Natural killer cell (primary cell): Measurements from ENCODE around the gene AGPAT1. TPM values are rescaled to one million over a fixed set of nuclear protein-coding genes. Genes with fewer than 3 reads are reported as not detected.
"Not testable (repeated sequence)": the region's sequence is repeated elsewhere in the genome, so short reads cannot be mapped to it uniquely, and the experiment has no call there.

Experiments
- ATAC-seq, 3 donors: fragments of 150-1000 bp in 2 of 3; fragments of 200-7000 bp in 1 of 3; cut with Tn5 transposase; 1 replicate in 1 of 3; 2 replicates in 2 of 3; pipeline ENCODE4 v1.10.0; 2021; ENCODE audit warnings: mild to moderate bottlenecking in 2 of 3, moderate library complexity in 2 of 3
- DNase-seq, 2 donors: peaks; one replicate each; pipeline versions ENCODE4 v3.0.0 to v3.0.0-alpha.2; 2013 to 2021; ENCODE audit warnings: mixed read lengths in 1 of 2
- H3K27ac ChIP-seq: one replicate; pipeline ENCODE4 v1.5.1; 2013; ENCODE audit warnings: mild to moderate bottlenecking, low read length
- H3K27me3 ChIP-seq: one replicate; pipeline ENCODE4 v1.6.1; 2013; ENCODE audit warnings: low read length; ENCODE audit not compliant: control insufficient read depth, insufficient read depth
- H3K36me3 ChIP-seq: one replicate; pipeline ENCODE4 v1.6.1; 2013; ENCODE audit warnings: low read length; ENCODE audit not compliant: control insufficient read depth, insufficient read depth
- H3K4me1 ChIP-seq: one replicate; pipeline ENCODE4 v1.6.1; 2013; ENCODE audit warnings: low read length; ENCODE audit not compliant: control insufficient read depth, insufficient read depth
- H3K4me3 ChIP-seq: one replicate; pipeline ENCODE4 v1.5.1; 2013; ENCODE audit warnings: low read length
- H3K9me3 ChIP-seq: one replicate; pipeline ENCODE4 v1.6.1; 2013; ENCODE audit warnings: low read length; ENCODE audit not compliant: control insufficient read depth, insufficient read depth
- H3K27ac Mint-ChIP-seq, 2 donors: one replicate each; pipeline ENCODE4 v1.8.0; 2022; ENCODE audit warnings: mild to moderate bottlenecking in 2 of 2, mixed read lengths in 2 of 2, moderate library complexity in 1 of 2
- H3K27me3 Mint-ChIP-seq, 2 donors: one replicate each; pipeline ENCODE4 v1.8.0; 2022; ENCODE audit warnings: low read depth in 2 of 2, mixed read lengths in 2 of 2
- H3K36me3 Mint-ChIP-seq: one replicate; pipeline ENCODE4 v1.8.0; 2022; ENCODE audit warnings: mixed read lengths
- H3K4me1 Mint-ChIP-seq, 2 donors: one replicate each; pipeline ENCODE4 v1.8.0; 2022; ENCODE audit warnings: mixed read lengths in 2 of 2
- H3K4me3 Mint-ChIP-seq: one replicate; pipeline ENCODE4 v1.8.0; 2022; ENCODE audit warnings: mild to moderate bottlenecking, moderate library complexity, mixed read lengths
- H3K9me3 Mint-ChIP-seq, 2 donors: one replicate each; pipeline ENCODE4 v1.8.0; 2022; ENCODE audit warnings: mixed read lengths in 2 of 2
- CTCF ChIP-seq: fragments of 200-600 bp; IDR thresholded peaks from one replicate; pipeline ENCODE4 v1.8.0; 2022; ENCODE audit warnings: antibody characterized with exemption
- WGBS: methylation state at CpG from one replicate; pipeline ENCODE4 v1.1.7; 2013; ENCODE audit warnings: missing lambda C conversion rate; ENCODE audit not compliant: insufficient coverage; 5-methylcytosine and 5-hydroxymethylcytosine counted together
- intact Hi-C: fragments of 100-400 bp; cut with micrococcal nuclease; formaldehyde crosslinking; loops from one replicate; pipeline ENCODE4 v1.14.2; 2022
- total RNA-seq, 4 donors: library from RNA; stranded (reverse); fragments of 120-200 nt in 1 of 4; gene quantifications; one replicate each; pipeline versions ENCODE4 v1.2.3 to v1.2.4, GENCODE V29; 2013 to 2022

Gene AGPAT1
- total RNA-seq, 3 donors from 2014 or later (not counting 1 experiment from before 2014, with no cell fraction given): 29.5 to 31.9 (median 31.2) TPM

- Mint-ChIP-seq H3K9me3 (no peaks in the 10 kb centered on the region), H3K4me3 (peak overlapping the region; percentile 98), H3K27me3 (no peaks in the 10 kb centered on the region), H3K27ac (peak overlapping the region; percentile 99), H3K36me3 (no peaks in the 10 kb centered on the region), H3K4me1 (peaks cover 46 to 67% of the 10 kb centered on the region in 2 donors)
- DNase-seq: peak; percentile 99
- H3K27ac ChIP-seq: peak overlapping the region; percentile 100
- H3K4me3 ChIP-seq: no peak overlapping the region
- under 1% methylated on average over 25 of the region's 25 CpGs for WGBS
- ATAC-seq: peak; percentile 79 to 94 (median 82)
- TF ChIP-seq CTCF: peak; percentile 36
- intact Hi-C loops: loop anchor here (1.0 to 10.0 kb wide), 6 partner anchors 17 to 777 kb away; partner anchors contain the start of genes ATF6B, DXO, PPT2 and PSMB8
- H3K36me3 ChIP-seq: peaks cover 7% of the 10 kb centered on the region
- H3K9me3 ChIP-seq: no peaks in the 10 kb centered on the region
- peaks cover 61% of the 10 kb centered on the region for H3K4me1 ChIP-seq
- no peaks in the 10 kb centered on the region for H3K27me3 ChIP-seq
Observed at GRCh38 chr6:32195652-32195901, 19.7 kb upstream of the AGPAT1 start.

- H3K4me1 Mint-ChIP-seq: peaks cover 50 to 71% of the 10 kb centered on the region in 2 donors
- no peak for ATAC-seq
- Histone ChIP-seq H3K36me3 (peaks cover 7% of the 10 kb centered on the region), H3K4me3 (peak overlapping the region; percentile 31), H3K27ac (peak overlapping the region; percentile 82), H3K9me3 (no peaks in the 10 kb centered on the region), H3K4me1 (peaks cover 65% of the 10 kb centered on the region), H3K27me3 (no peaks in the 10 kb centered on the region)
- H3K27me3 Mint-ChIP-seq: no peaks in the 10 kb centered on the region
- no peaks in the 10 kb centered on the region for H3K36me3 Mint-ChIP-seq
- H3K27ac Mint-ChIP-seq: peak overlapping the region; percentile 99
- intact Hi-C loops: loop anchor here (1.0 to 10.0 kb wide), 6 partner anchors 17 to 777 kb away; partner anchors contain the start of genes ATF6B, DXO, PPT2 and PSMB8
- TF ChIP-seq CTCF: peak; percentile 61
- WGBS: 13% methylated on average over 14 of the region's 15 CpGs
- H3K9me3 Mint-ChIP-seq: no peaks in the 10 kb centered on the region
- H3K4me3 Mint-ChIP-seq: peak overlapping the region; percentile 98
- DNase-seq: peak; percentile 25 to 70
Observed at GRCh38 chr6:32194825-32195651, 19.2 kb upstream of the AGPAT1 start.

GRCh38 chr6:32194388-32194787 lies 18.5 kb upstream of the AGPAT1 start:
- peak overlapping the region; percentile 98 for H3K4me3 Mint-ChIP-seq
- no peaks in the 10 kb centered on the region for H3K27me3 Mint-ChIP-seq
- no peaks in the 10 kb centered on the region for H3K9me3 Mint-ChIP-seq
- WGBS: 97% methylated on average over 4 of the region's 4 CpGs
- no peaks in the 10 kb centered on the region for H3K9me3 ChIP-seq
- no peak for TF ChIP-seq CTCF
- no peaks in the 10 kb centered on the region for H3K36me3 Mint-ChIP-seq
- no peak for DNase-seq
- ATAC-seq: no peak
- peaks cover 67% of the 10 kb centered on the region for H3K4me1 ChIP-seq
- no peaks in the 10 kb centered on the region for H3K27me3 ChIP-seq
- intact Hi-C loops: loop anchor here (10.0 kb wide), 1 partner anchor 220 kb away; the partner anchor contains the start of gene DXO
- H3K27ac Mint-ChIP-seq: peak overlapping the region; percentile 99
- no peak overlapping the region for H3K4me3 ChIP-seq
- H3K27ac ChIP-seq: peak overlapping the region; percentile 82
- peaks cover 7% of the 10 kb centered on the region for H3K36me3 ChIP-seq
- peaks cover 51 to 73% of the 10 kb centered on the region in 2 donors for H3K4me1 Mint-ChIP-seq

GRCh38 chr6:32193096-32193495 lies 17.2 kb upstream of the AGPAT1 start:
- Mint-ChIP-seq H3K4me1 (peaks cover 62 to 84% of the 10 kb centered on the region in 2 donors), H3K4me3 (peak overlapping the region; percentile 94), H3K27ac (peak overlapping the region; percentile 99)
- Histone ChIP-seq H3K4me3 (peak overlapping the region; percentile 69), H3K27ac (peak overlapping the region; percentile 99), H3K4me1 (peaks cover 80% of the 10 kb centered on the region)
- H3K27me3 Mint-ChIP-seq, DNase-seq, H3K36me3 Mint-ChIP-seq, ATAC-seq, H3K9me3 Mint-ChIP-seq, H3K36me3 ChIP-seq, H3K9me3 ChIP-seq, H3K27me3 ChIP-seq: not testable (repeated sequence)
- intact Hi-C loops: loop anchor here (10.0 kb wide), 1 partner anchor 218 kb away; the partner anchor contains the start of gene DXO
- 71% methylated on average over 8 of the region's 13 CpGs for WGBS
